Nephron progenitor cell (in vitro differentiated cells): Measurements from ENCODE around the gene RNF217.

Experiments
- DNase-seq: peaks from one replicate; pipeline ENCODE4 v3.0.0; 2021
- H3K27ac Mint-ChIP-seq: 2 replicates; pipeline ENCODE4 v1.8.0; 2021; ENCODE audit warnings: mild to moderate bottlenecking, moderate library complexity, mixed read lengths
- H3K27me3 Mint-ChIP-seq: 2 replicates; pipeline ENCODE4 v1.8.0; 2021; ENCODE audit warnings: mild to moderate bottlenecking, low read depth, mixed read lengths; ENCODE audit not compliant: poor library complexity
- H3K36me3 Mint-ChIP-seq: 2 replicates; pipeline ENCODE4 v1.8.0; 2021; ENCODE audit warnings: low read depth, mixed read lengths
- H3K4me1 Mint-ChIP-seq: 2 replicates; pipeline ENCODE4 v1.8.0; 2021; ENCODE audit warnings: mixed read lengths
- H3K4me3 Mint-ChIP-seq: 2 replicates; pipeline ENCODE4 v1.8.0; 2021; ENCODE audit warnings: mild to moderate bottlenecking, moderate library complexity, mixed read lengths
- H3K9me3 Mint-ChIP-seq: 2 replicates; pipeline ENCODE4 v1.8.0; 2021; ENCODE audit warnings: mild to moderate bottlenecking, moderate library complexity, mixed read lengths
- TF ChIP-seq, protein P1 (sequence below): fragments of 200-600 bp; sonication (generic); IDR thresholded peaks from 2 replicates; pipeline ENCODE4 v1.5.0; 2021; ENCODE audit warnings: antibody characterized with exemption

Gene RNF217

DNA sequence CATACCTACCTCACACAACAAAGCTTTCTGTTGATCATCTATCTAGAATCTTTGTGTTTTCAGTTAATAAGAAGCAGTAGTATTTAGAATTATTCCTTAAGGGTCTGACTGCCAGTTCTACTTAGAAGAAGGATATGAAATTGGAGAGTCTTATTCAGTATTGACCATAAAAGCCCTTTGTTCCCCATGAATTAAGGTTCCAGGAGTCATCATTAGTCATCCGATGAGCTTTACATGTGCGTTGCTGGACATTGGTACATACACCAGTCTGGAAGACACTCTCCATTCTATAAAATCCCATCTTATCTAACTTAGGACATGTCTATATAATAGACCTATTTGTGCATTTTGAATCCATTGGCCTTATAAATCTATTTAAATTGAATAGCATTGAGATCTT lies 34.4 kb upstream of the RNF217 start:
- TF ChIP-seq, protein P1, sequence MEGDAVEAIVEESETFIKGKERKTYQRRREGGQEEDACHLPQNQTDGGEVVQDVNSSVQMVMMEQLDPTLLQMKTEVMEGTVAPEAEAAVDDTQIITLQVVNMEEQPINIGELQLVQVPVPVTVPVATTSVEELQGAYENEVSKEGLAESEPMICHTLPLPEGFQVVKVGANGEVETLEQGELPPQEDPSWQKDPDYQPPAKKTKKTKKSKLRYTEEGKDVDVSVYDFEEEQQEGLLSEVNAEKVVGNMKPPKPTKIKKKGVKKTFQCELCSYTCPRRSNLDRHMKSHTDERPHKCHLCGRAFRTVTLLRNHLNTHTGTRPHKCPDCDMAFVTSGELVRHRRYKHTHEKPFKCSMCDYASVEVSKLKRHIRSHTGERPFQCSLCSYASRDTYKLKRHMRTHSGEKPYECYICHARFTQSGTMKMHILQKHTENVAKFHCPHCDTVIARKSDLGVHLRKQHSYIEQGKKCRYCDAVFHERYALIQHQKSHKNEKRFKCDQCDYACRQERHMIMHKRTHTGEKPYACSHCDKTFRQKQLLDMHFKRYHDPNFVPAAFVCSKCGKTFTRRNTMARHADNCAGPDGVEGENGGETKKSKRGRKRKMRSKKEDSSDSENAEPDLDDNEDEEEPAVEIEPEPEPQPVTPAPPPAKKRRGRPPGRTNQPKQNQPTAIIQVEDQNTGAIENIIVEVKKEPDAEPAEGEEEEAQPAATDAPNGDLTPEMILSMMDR, result no peak
- Mint-ChIP-seq H3K4me1 (peaks cover 5% of the 10 kb centered on the region), H3K27ac (no peak overlapping the region), H3K4me3 (no peak overlapping the region), H3K36me3 (no peaks in the 10 kb centered on the region), H3K27me3 (peaks cover 3% of the 10 kb centered on the region), H3K9me3 (peaks cover 3% of the 10 kb centered on the region)
- DNase-seq, result no peak

DNA sequence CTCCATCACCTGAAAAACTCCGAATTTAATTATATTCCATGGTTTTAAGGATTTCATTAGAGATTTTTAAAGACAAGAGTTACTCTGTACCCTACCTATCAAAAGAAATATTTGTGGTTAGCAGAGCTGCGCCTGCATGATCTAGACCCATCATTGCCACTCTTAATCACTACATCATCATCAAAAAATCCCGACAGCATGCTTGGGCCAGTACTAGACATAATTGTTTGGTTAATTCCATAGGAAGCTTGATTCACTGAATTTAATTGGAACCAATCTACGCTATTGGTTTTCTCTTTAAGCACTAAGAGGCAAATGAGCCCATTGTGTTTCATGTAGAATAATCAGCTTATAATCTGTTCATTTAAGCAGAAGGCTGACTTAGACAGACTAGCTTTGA lies 33.4 kb upstream of the RNF217 start:
- H3K9me3 Mint-ChIP-seq, result no peaks in the 10 kb centered on the region
- peaks cover 5% of the 10 kb centered on the region for H3K4me1 Mint-ChIP-seq
- no peaks in the 10 kb centered on the region for H3K36me3 Mint-ChIP-seq
- no peak overlapping the region for H3K27ac Mint-ChIP-seq
- no peak overlapping the region for H3K4me3 Mint-ChIP-seq
- DNase-seq, result no peak
- TF ChIP-seq, protein P1, result no peak
- H3K27me3 Mint-ChIP-seq, result peaks cover 3% of the 10 kb centered on the region

DNA sequence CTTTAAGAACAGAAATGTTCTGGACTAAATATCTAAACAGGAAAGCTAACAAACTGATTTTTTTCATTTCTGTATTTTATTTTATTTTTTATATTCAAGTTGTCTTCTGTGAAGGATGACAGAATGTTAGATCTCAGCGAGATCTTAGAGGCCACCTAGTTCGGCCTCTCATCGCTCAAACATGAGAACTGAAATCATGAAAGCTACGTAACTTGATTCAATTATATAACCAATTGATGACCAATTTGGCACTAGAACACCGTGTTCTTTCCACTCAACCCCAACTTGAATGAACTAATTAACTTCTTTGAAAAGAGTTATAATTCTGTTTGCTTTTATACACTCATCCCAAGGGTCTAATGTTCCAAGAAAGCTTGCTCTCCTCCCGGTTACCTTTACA lies 24.6 kb upstream of the RNF217 start:
- no peaks in the 10 kb centered on the region for H3K36me3 Mint-ChIP-seq
- H3K9me3 Mint-ChIP-seq, result peaks cover 9% of the 10 kb centered on the region
- H3K27me3 Mint-ChIP-seq, result peaks cover 5% of the 10 kb centered on the region
- no peak overlapping the region for H3K27ac Mint-ChIP-seq
- no peak for DNase-seq
- TF ChIP-seq, protein P1, result no peak
- H3K4me1 Mint-ChIP-seq, result no peaks in the 10 kb centered on the region
- H3K4me3 Mint-ChIP-seq, result no peak overlapping the region

DNA sequence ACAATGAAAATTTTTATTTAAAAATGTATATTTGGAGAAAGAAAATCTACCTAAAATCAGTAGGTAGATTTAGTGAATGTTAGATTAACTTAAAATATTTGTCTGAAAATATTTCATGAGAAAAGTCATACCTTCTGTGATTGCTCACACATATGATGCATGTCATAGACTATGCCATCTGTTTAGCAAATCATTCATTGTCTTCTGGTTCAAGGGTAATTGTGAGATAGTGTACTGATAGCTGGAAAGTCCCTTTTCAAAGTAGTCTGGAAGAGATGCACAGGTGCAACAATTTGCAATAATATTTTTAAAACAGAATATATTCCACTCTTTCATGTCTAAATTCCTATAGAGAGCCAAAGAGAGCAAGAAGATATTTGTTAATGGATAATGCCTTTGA lies 21.0 kb upstream of the RNF217 start:
- Mint-ChIP-seq H3K9me3 (peaks cover 5% of the 10 kb centered on the region), H3K36me3 (peaks cover 11% of the 10 kb centered on the region), H3K27ac (no peak overlapping the region), H3K4me1 (no peaks in the 10 kb centered on the region), H3K4me3 (no peak overlapping the region), H3K27me3 (peaks cover 5% of the 10 kb centered on the region)
- no peak for DNase-seq
- TF ChIP-seq, protein P1, result no peak

DNA sequence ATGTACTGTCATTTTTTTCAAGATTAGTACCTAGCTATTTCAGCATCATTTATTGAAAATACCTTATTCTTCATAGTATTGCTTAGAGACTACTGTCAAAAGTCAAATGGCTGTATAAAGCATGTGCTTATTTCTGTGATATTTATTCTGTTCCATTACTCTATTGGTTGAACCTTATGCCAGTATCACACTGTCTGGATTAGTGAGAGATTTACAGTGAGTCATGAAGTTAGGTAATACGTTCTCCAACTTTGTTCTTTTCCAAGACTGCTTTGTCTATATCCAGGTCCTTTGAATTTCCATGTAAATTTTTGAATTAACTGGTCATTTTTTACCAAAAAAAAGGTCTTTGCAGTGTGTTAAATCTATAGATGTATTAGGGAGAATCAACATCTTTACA lies 18.6 kb upstream of the RNF217 start:
- H3K4me1 Mint-ChIP-seq, result no peaks in the 10 kb centered on the region
- no peak overlapping the region for H3K27ac Mint-ChIP-seq
- H3K27me3 Mint-ChIP-seq, result peaks cover 5% of the 10 kb centered on the region
- TF ChIP-seq, protein P1, result no peak
- H3K4me3 Mint-ChIP-seq, result no peak overlapping the region
- H3K36me3 Mint-ChIP-seq, result peaks cover 11% of the 10 kb centered on the region
- DNase-seq, result no peak
- H3K9me3 Mint-ChIP-seq, result peaks cover 5% of the 10 kb centered on the region

DNA sequence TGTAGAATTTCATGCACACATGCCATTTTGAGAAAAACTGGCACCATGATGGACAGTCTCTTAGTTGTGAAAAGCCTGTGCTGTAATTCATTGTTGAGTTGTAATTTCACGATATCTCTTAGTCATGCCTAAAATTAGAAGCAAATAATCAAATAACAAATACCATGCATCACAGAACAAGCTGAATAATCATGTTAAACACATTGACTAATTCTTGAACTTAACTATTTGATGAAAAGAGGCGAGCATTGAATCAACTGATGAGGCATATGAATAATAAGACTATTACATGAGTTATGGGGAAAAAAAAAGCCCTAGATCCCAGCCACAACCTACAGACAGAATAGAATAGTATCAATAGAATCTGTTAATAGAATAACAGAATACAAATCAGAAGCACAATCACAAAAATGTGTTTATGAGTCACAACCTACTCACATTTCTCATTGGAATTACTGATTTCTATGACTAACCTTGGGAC lies 14.2 kb upstream of the RNF217 start:
- Mint-ChIP-seq H3K9me3 (peaks cover 8% of the 10 kb centered on the region), H3K27me3 (no peaks in the 10 kb centered on the region), H3K4me3 (no peak overlapping the region), H3K27ac (no peak overlapping the region), H3K36me3 (peaks cover 11% of the 10 kb centered on the region), H3K4me1 (no peaks in the 10 kb centered on the region)
- TF ChIP-seq, protein P1, result no peak
- no peak for DNase-seq
